K562 (cell line): Measurements from ENCODE around the gene MTFR2. TPM values are rescaled to one million over a fixed set of nuclear protein-coding genes. Genes with fewer than 3 reads are reported as not detected.
A peak's percentile ranks its signal among the peaks of the same experiment; 100 is the strongest.

Experiments used
- BRD9 ChIP-seq: fragments of 450-650 bp; IDR thresholded peaks from 2 replicates; pipeline ENCODE4 v1.6.1; 2018; ENCODE audit warnings: low read depth; ENCODE audit not compliant: partially characterized antibody
- CBX3 ChIP-seq, 2 experiments: IDR thresholded peaks; 1 replicate in 1 of 2; 2 replicates in 1 of 2; pipeline ENCODE4 v1.6.1; 2012; ENCODE audit warnings: inconsistent platforms in 2 of 2, low read length in 2 of 2, borderline replicate concordance in 1 of 2, control low read depth in 1 of 2
- CGGBP1 ChIP-seq: fragments of 250-450 bp; sonication (Bioruptor Pico); IDR thresholded peaks from 2 replicates; pipeline ENCODE4 v1.9.0; 2021; ENCODE audit warnings: mild to moderate bottlenecking
- CHD2 ChIP-seq: IDR thresholded peaks from 2 replicates; pipeline ENCODE4 v1.6.1; 2011; ENCODE audit warnings: low read depth, low read length
- CREB3 ChIP-seq: fragments of 450-650 bp; conservative IDR thresholded peaks from 2 replicates; pipeline ENCODE4 v1.6.1; 2016; ENCODE audit warnings: missing genetic modification characterization, low read depth, mild to moderate bottlenecking, missing compliant biosample characterization, moderate library complexity
- E2F1 ChIP-seq: sonication (generic); formaldehyde crosslinking; IDR thresholded peaks from 2 replicates; pipeline ENCODE4 v1.8.1; 2023; ENCODE audit warnings: mild to moderate bottlenecking, missing genetic modification reagents, moderate library complexity
- HNRNPK ChIP-seq: fragments of 200-400 bp; formaldehyde crosslinking; IDR thresholded peaks from one replicate; pipeline ENCODE4 v1.6.1; 2018; ENCODE audit warnings: mild to moderate bottlenecking, low read depth, low read length; ENCODE audit not compliant: poor library complexity, severe bottlenecking
- HNRNPLL ChIP-seq: fragments of 200-400 bp; formaldehyde crosslinking; IDR thresholded peaks from 2 replicates; pipeline ENCODE4 v1.6.1; 2017; ENCODE audit warnings: low read length, low read depth, mild to moderate bottlenecking; ENCODE audit not compliant: poor library complexity, severe bottlenecking
- MAZ ChIP-seq, 2 experiments: fragments of 450-650 bp in 1 of 2; sonication (generic) in 1 of 2; formaldehyde crosslinking; IDR thresholded peaks in 1 of 2; conservative IDR thresholded peaks in 1 of 2; 2 replicates each; pipeline versions ENCODE4 v1.4.0 to v1.5.0; 2020; ENCODE audit warnings: mild to moderate bottlenecking in 1 of 2, missing genetic modification reagents in 1 of 2
- MIER1 ChIP-seq: fragments of 450-650 bp; IDR thresholded peaks from 2 replicates; pipeline ENCODE4 v1.6.1; 2016; ENCODE audit warnings: antibody characterized with exemption, mild to moderate bottlenecking, low read depth
- NKRF ChIP-seq: fragments of 450-650 bp; IDR thresholded peaks from 2 replicates; pipeline ENCODE4 v1.6.1; 2016; ENCODE audit warnings: borderline replicate concordance
- NR2C1 ChIP-seq, 2 experiments: fragments of 450-650 bp; IDR thresholded peaks; 2 replicates each; pipeline ENCODE4 v1.6.1; 2017; ENCODE audit warnings: mild to moderate bottlenecking in 2 of 2, antibody characterized with exemption in 1 of 2, inconsistent platforms in 1 of 2, missing compliant biosample characterization in 1 of 2, missing genetic modification characterization in 1 of 2
- POLR2H ChIP-seq: IDR thresholded peaks from 2 replicates; pipeline ENCODE4 v1.6.1; 2016; ENCODE audit warnings: missing genetic modification characterization, low read depth, mild to moderate bottlenecking, control low read depth, missing compliant biosample characterization, moderate library complexity
- TEAD4 ChIP-seq, 2 experiments: sonication (generic) in 1 of 2; formaldehyde crosslinking in 1 of 2; IDR thresholded peaks; 2 replicates each; pipeline versions ENCODE4 v1.6.1 to v1.8.0; 2012 to 2022; ENCODE audit warnings: borderline replicate concordance in 1 of 2, inconsistent platforms in 1 of 2, low read length in 1 of 2, mild to moderate bottlenecking in 1 of 2, missing genetic modification reagents in 1 of 2
- TFAM ChIP-seq: fragments of 250-450 bp; sonication (Bioruptor Pico); conservative IDR thresholded peaks from 2 replicates; pipeline ENCODE4 v1.5.0; 2021; ENCODE audit warnings: mild to moderate bottlenecking, moderate library complexity
- ZBTB1 ChIP-seq: sonication (generic); formaldehyde crosslinking; IDR thresholded peaks from 2 replicates; pipeline ENCODE4 v1.8.1; 2023; ENCODE audit warnings: missing genetic modification reagents, low read depth, mild to moderate bottlenecking, borderline replicate concordance
- ZC3H11A ChIP-seq: IDR thresholded peaks from 2 replicates; pipeline ENCODE4 v1.6.1; 2012; ENCODE audit warnings: low read depth, low read length, improper control_type of control experiment
- ZC3H8 ChIP-seq: fragments of 450-650 bp; IDR thresholded peaks from 2 replicates; pipeline ENCODE4 v1.6.1; 2017
- ZNF184 ChIP-seq: sonication (generic); formaldehyde crosslinking; IDR thresholded peaks from 2 replicates; pipeline ENCODE4 v1.5.0; 2020; ENCODE audit warnings: missing genetic modification reagents
- ZNF197 ChIP-seq: fragments of 200-800 bp; sonication (Bioruptor generic); IDR thresholded peaks from 2 replicates; pipeline ENCODE4 v1.6.1; 2016; ENCODE audit warnings: low read depth, missing genetic modification characterization, missing compliant biosample characterization
- ZNF347 ChIP-seq: fragments of 450-650 bp; formaldehyde crosslinking; IDR thresholded peaks from 2 replicates; pipeline ENCODE4 v1.4.0; 2020; ENCODE audit warnings: low read depth, mild to moderate bottlenecking, moderate library complexity
- ZNF696 ChIP-seq: fragments of 250-450 bp; sonication (Bioruptor Pico); conservative IDR thresholded peaks from 2 replicates; pipeline ENCODE4 v1.4.0; 2020; ENCODE audit warnings: mild to moderate bottlenecking, moderate library complexity
- polyA plus RNA-seq, 8 experiments: library from polyadenylated mRNA; depleted of rRNA in 4 of 8; stranded (reverse) in 5 of 8; unstranded in 3 of 8; fragments of >200 nt; fragmentation: Nextera tagmentation in 2 of 8; fragmentation: Illumina TruSeq in 1 of 8; extraction: Ambion mirVana in 2 of 8; extraction: Trizol in 1 of 8; gene quantifications; 2 replicates each; pipeline versions ENCODE4 v1.2.1 to v1.2.3, GENCODE V29; 2011 to 2014; ENCODE audit warnings: inconsistent platforms in 1 of 8, missing spikeins in 1 of 8
- total RNA-seq, 7 experiments: library from RNA; depleted of rRNA in 6 of 7; stranded (reverse); fragments of >200 nt in 6 of 7; fragmentation: Illumina TruSeq in 2 of 7; extraction: Trizol in 2 of 7; gene quantifications; 2 replicates each; pipeline versions ENCODE4 v1.2.1 to v1.2.3, GENCODE V29; 2011 to 2021; ENCODE audit warnings: low replicate concordance in 1 of 7

MTFR2 gene
- total and polyA plus RNA-seq, 9 of the 15 experiments (the other 6 are each of a cell fraction or from before 2014, with no cell fraction given), result 10.1 to 63.3 (median 45.9) TPM

- TF ChIP-seq TFAM (CRISPR knock-in tag) (no peak), BRD9 (peak; percentile 91), HNRNPLL (no peak), MIER1 (0 out of 2 replicates have a peak, but pooled peaks have one; percentile 47), NR2C1 (IDR thresholded peaks at IDR 0.05) (peak; percentile 35; the same call in 1 of the 2 replicates), NR2C1 (tag; IDR thresholded peaks at IDR 0.05) (peak; percentile 52), NKRF (peak; percentile 71), ZBTB1 (CRISPR knock-in tag) (no peak), ZNF696 (no peak), ZNF347 (CRISPR knock-in tag) (0 out of 2 replicates have a peak, but pooled peaks have one; percentile 65), POLR2H (peak; percentile 98), MAZ (CRISPR knock-in tag; conservative IDR thresholded peaks at IDR 0.05 in 1 of 2, IDR thresholded peaks at IDR 0.05 in 1 of 2) (peak in 1 of 2 experiments; percentile 82; a peak in 3 of 4 replicates), ZC3H8 (peak; percentile 79; the same call in 1 of the 2 replicates), CBX3 (IDR thresholded peaks at IDR 0.05; ENCODE audit: borderline replicate concordance in 1 of 2, low read length in 2 of 2) (peak in 1 of 2 experiments; percentile 87; a peak in 2 of 3 replicates), CREB3 (tag) (peak; percentile 87), TEAD4 (IDR thresholded peaks at IDR 0.05; ENCODE audit: low read length) (peak; percentile 74), TEAD4 (CRISPR knock-in tag; IDR thresholded peaks at IDR 0.05; ENCODE audit: borderline replicate concordance) (peak; percentile 79), ZNF197 (CRISPR knock-in tag) (peak; percentile 62), ZC3H11A (no peak), CGGBP1 (CRISPR knock-in tag) (peak; percentile 84), E2F1 (CRISPR knock-in tag) (peak; percentile 76), ZNF184 (CRISPR knock-in tag) (no peak), HNRNPK (no peak), CHD2 (peak; percentile 97)
Observed at GRCh38 chr6:136289579-136290409, 39.7 kb upstream of the MTFR2 start, which contains the start of gene BCLAF1 (continued).
